ENCODE data around the gene ZNF710. TPM values are rescaled to one million over a fixed set of nuclear protein-coding genes. Genes with fewer than 3 reads are reported as not detected.

The ZNF710 gene
- total and polyA plus RNA-seq, 12 donors = 4.1 to 59.0 (median 15.5) TPM

DNA sequence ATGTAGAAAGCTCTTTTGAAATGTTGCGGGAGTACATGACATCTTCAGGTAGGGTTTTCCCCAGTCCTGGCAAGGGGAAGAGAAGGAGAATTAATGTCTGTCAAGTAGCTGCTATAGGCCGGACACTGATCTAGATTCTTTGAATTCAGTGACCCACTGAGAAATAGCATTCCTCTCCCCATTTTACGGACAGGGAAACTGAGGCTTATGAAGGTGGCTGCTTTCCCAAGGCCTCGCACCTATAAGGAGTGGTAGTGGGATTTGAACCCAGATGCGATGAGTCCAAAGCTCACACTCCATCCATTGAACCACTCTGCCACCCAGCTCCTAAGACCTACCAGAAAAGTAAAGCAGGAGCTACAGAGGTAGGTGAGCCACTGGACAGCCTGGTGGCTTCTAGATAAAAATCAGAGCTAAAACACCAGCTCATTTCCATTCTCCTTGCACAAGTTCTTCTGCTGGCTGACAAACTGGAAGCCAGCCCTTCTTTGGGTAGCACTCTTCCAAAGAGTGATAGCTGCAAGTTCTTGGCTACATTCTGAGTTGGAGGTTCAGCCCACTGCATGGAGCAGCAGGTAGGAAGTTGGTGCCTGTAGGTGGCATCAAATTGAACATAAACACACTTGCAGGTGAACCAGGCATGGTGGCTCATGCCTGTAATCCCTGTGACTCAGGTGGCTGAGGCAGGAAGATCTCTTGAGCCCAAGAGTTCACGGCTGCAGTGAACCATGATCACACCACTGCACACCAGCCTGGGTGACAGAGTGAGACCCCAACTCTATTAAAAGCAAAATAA, 22.0 kb downstream of the ZNF710 start:
- Histone ChIP-seq H3K27me3 (no peaks in the 10 kb centered on the region), H3K4me1 (replicated peaks in 1 of 2) (peaks cover 0 to 16% of the 10 kb centered on the region in 2 donors), H3K9me3 (replicated peaks in 1 of 3) (no peaks in the 10 kb centered on the region), H3K27ac (no peak overlapping the region), H3K36me3 (replicated peaks in 1 of 2) (no peaks in the 10 kb centered on the region), H3K4me3 (no peak overlapping the region)
- intact Hi-C loops (cut with DNase I) = no loop called here
- no peak for TF ChIP-seq POLR2A (IDR thresholded peaks at IDR 0.05)
- TF ChIP-seq, protein P1, sequence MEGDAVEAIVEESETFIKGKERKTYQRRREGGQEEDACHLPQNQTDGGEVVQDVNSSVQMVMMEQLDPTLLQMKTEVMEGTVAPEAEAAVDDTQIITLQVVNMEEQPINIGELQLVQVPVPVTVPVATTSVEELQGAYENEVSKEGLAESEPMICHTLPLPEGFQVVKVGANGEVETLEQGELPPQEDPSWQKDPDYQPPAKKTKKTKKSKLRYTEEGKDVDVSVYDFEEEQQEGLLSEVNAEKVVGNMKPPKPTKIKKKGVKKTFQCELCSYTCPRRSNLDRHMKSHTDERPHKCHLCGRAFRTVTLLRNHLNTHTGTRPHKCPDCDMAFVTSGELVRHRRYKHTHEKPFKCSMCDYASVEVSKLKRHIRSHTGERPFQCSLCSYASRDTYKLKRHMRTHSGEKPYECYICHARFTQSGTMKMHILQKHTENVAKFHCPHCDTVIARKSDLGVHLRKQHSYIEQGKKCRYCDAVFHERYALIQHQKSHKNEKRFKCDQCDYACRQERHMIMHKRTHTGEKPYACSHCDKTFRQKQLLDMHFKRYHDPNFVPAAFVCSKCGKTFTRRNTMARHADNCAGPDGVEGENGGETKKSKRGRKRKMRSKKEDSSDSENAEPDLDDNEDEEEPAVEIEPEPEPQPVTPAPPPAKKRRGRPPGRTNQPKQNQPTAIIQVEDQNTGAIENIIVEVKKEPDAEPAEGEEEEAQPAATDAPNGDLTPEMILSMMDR (IDR thresholded peaks at IDR 0.05) = no peak
- WGBS, 4 donors = 82 to 90% (median 84%) methylated on average over 6 of the region's 6 CpGs
- DNase-seq = no peak

DNA sequence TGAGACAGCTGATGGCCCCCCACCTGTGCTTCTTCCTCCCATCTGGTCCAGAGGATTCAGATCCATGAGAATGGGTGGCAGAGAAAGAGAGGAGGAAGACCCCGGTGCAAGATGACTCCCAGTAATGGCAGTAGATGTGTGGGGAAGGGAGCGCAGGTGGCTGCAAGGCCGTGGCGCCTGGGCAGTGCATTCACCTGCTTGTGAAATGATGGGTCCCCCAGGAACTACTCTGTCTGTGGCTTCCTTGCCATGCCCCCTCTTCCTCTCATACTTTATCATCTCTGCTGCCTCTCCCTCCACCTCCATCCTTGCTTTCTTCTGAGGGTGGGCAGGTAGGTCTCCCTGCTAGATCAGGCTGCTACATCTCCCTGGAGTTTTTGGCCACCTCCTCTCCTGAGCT, 23.3 kb downstream of the ZNF710 start:
- Histone ChIP-seq H3K9me3 (replicated peaks in 1 of 3) (no peaks in the 10 kb centered on the region), H3K27me3 (no peaks in the 10 kb centered on the region), H3K27ac (no peak overlapping the region), H3K36me3 (replicated peaks in 1 of 2) (no peaks in the 10 kb centered on the region), H3K4me3 (no peak overlapping the region), H3K4me1 (replicated peaks in 1 of 2) (peaks cover 0 to 12% of the 10 kb centered on the region in 2 donors)
- TF ChIP-seq, protein P1 (IDR thresholded peaks at IDR 0.05) = no peak
- TF ChIP-seq POLR2A (IDR thresholded peaks at IDR 0.05) = no peak
- intact Hi-C loops (cut with DNase I) = no loop called here
- 92 to 98% (median 93%) methylated on average over 4 of the region's 4 CpGs for WGBS, 4 donors
- no peak for DNase-seq

DNA sequence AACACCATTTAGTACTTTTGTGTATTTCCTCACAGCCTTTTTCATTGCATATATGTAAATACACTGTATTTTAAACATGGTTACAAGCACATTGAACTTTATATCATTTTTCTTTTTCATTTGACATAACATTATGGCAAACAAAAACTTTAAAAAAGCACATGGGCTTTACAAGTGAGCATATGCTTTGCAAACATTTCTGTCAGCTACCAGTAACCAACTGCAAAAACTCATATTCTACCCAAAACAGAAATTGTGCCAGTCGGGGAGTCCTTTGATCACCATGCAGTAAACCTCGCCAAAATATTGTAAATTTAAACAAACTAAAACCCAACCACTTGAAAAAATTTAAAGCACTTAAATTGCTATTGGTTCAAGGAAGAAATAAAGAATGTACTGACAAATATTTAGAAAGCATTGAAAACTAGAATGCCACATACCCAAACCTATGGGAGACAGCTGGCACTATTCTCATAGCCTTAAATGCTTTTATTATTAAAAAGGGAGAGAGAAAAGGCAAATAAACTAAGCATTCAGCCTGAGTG, 24.4 kb downstream of the ZNF710 start:
- TF ChIP-seq POLR2A (IDR thresholded peaks at IDR 0.05) = no peak
- TF ChIP-seq, protein P1 (IDR thresholded peaks at IDR 0.05) = no peak
- intact Hi-C loops (cut with DNase I) = no loop called here
- DNase-seq = no peak
- no peaks in the 10 kb centered on the region for H3K27me3 ChIP-seq
- H3K4me1 ChIP-seq (replicated peaks in 1 of 2) = peaks cover 0 to 6% of the 10 kb centered on the region in 2 donors
- H3K4me3 ChIP-seq = no peak overlapping the region
- no peaks in the 10 kb centered on the region for H3K36me3 ChIP-seq (replicated peaks in 1 of 2)
- 76 to 84% (median 80%) methylated on average over 2 of the region's 2 CpGs for WGBS, 4 donors
- no peaks in the 10 kb centered on the region for H3K9me3 ChIP-seq (replicated peaks in 1 of 3)
- no peak overlapping the region for H3K27ac ChIP-seq

DNA sequence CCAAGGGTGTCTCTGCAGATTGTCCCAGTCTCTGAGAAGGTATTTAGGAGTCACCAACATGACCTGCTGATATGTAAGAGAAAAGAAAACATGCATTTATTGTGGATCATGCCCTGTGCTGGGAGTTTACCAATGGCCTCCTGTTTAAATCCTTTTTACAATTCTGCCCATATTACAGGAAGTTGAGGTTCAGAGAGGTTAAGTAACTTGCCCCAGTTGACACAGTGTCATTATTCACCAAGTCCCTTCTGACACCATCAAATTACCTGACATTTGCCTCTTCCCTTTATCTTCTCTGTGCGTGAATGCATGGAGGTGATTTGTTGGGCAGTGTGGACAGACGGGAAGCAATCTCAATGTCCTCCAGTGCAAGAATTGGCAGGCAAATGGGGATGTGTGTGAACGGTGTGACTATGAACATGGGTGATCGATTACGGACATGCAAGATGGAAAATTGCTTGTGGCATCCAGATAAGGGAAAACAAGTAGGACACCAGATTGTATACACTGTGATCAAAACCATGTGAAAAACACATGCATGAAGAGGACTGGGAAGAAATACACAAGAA, 27.3 kb downstream of the ZNF710 start:
- Histone ChIP-seq H3K4me3 (no peak overlapping the region), H3K27ac (no peak overlapping the region), H3K4me1 (replicated peaks in 1 of 2) (peaks cover 2 to 17% of the 10 kb centered on the region in 2 donors), H3K36me3 (replicated peaks in 1 of 2) (no peaks in the 10 kb centered on the region), H3K27me3 (no peaks in the 10 kb centered on the region), H3K9me3 (replicated peaks in 1 of 3) (no peaks in the 10 kb centered on the region)
- 91 to 97% (median 95%) methylated on average over 5 of the region's 5 CpGs for WGBS, 4 donors
- TF ChIP-seq, protein P1 (IDR thresholded peaks at IDR 0.05) = no peak
- no peak for TF ChIP-seq POLR2A (IDR thresholded peaks at IDR 0.05)
- DNase-seq = no peak
- intact Hi-C loops (cut with DNase I) = no loop called here

Measured in adrenal gland (tissue), 12 donors.